ENCODE measurements around the gene RABGEF1.
"Not testable (repeated sequence)": the region's sequence is repeated elsewhere in the genome, so short reads cannot be mapped to it uniquely, and the experiment has no call there.

The RABGEF1 gene

DNA sequence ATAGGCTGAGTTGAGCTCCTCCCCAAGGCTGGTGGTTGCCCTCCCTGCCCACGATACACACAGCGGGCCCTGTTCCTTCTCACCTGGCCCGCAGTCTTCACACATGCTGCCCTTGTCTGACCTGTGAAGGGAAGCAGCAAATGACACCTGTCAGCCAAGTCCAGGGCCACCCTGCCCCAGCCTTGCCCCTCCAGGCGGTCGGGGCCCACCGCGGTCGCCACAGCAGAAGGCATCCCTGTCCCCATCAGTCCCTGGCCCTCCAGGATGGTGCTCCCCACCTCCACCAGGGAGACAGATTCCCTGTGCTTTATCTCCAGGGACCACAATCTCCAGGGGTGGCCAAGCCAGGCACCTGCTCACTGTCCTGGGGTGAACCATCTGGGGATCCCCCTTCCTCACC is 99.3 kb downstream of the RABGEF1 start:
- DNase-seq (ENCODE audit: low read depth) = no peak
- in situ Hi-C loops (cut with HindIII; ENCODE audit: low sequenced_read_pairs) = no loop called here
- no peak overlapping the region for H3K4me3 ChIP-seq (ENCODE audit: low read depth, low read length)
- TF ChIP-seq CTCF (IDR thresholded peaks at IDR 0.05; ENCODE audit: low read depth, low read length, missing control alignments) = no peak

- H3K4me3 ChIP-seq (ENCODE audit: low read depth, low read length) = no peak overlapping the region
- in situ Hi-C loops (cut with HindIII; ENCODE audit: low sequenced_read_pairs) = no loop called here
- TF ChIP-seq CTCF (IDR thresholded peaks at IDR 0.05; ENCODE audit: low read depth, low read length, missing control alignments) = no peak
- DNase-seq (ENCODE audit: low read depth) = no peak
Observed at GRCh38 chr7:66840316-66840715, 99.8 kb downstream of the RABGEF1 start.

- no peak for DNase-seq (ENCODE audit: low read depth)
- H3K4me3 ChIP-seq (ENCODE audit: low read depth, low read length) = no peak overlapping the region
- no peak for TF ChIP-seq CTCF (IDR thresholded peaks at IDR 0.05; ENCODE audit: low read depth, low read length, missing control alignments)
- in situ Hi-C loops (cut with HindIII; ENCODE audit: low sequenced_read_pairs) = no loop called here
Observed at GRCh38 chr7:66841898-66842297, 101.4 kb downstream of the RABGEF1 start.

DNA sequence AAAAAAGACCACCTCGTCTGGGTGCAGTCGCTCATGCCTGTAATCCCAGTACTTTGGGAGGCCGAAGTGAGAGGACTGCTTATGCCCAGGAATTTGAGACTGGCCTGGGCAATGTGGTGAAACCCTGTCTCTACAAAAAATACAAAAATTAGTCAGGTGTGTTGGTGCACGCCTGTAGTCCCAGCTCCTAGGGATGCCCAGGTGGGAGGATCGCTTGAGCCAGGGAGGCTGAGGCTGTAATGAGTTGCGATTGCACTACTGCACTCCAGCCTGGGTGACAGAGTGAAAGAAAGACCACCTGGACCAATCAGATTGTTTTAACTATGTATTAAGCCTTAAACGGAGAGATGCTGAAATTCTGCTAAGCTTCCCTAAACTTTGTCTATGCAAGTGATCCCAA is 103.0 kb downstream of the RABGEF1 start:
- in situ Hi-C loops (cut with HindIII; ENCODE audit: low sequenced_read_pairs); DNase-seq (ENCODE audit: low read depth); H3K4me3 ChIP-seq (ENCODE audit: low read depth, low read length): not testable (repeated sequence)

- peak; percentile 96 for DNase-seq (ENCODE audit: low read depth)
- in situ Hi-C loops (cut with HindIII; ENCODE audit: low sequenced_read_pairs) = no loop called here
- peak overlapping the region; percentile 83 for H3K4me3 ChIP-seq (ENCODE audit: low read depth, low read length)
- TF ChIP-seq CTCF (IDR thresholded peaks at IDR 0.05; ENCODE audit: low read depth, low read length, missing control alignments) = peak; percentile 25
Observed at GRCh38 chr7:66844552-66845378, 104.2 kb downstream of the RABGEF1 start.

GRCh38 chr7:66845379-66846095 is 105.0 kb downstream of the RABGEF1 start:
- in situ Hi-C loops (cut with HindIII; ENCODE audit: low sequenced_read_pairs) = no loop called here
- DNase-seq (ENCODE audit: low read depth) = no peak
- peak overlapping the region; percentile 83 for H3K4me3 ChIP-seq (ENCODE audit: low read depth, low read length)
- TF ChIP-seq CTCF (IDR thresholded peaks at IDR 0.05; ENCODE audit: low read depth, low read length, missing control alignments) = no peak

DNA sequence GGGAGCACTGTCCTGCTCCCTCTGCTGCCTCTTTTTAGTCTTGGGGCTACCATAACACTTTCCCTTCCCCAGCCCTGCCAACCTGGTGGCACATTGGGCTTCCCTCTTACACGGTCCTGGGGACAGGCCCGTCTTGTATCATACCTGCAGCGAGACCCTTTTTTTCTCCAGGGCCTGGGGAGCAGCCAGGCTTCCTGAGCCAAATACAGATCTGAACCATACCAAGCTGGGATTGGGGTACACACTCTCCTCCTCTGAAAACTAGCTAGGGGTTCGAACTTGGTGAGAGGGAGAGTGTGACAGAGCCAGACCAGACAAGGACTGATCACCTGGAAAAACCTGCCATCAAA is 105.5 kb downstream of the RABGEF1 start:
- in situ Hi-C loops (cut with HindIII; ENCODE audit: low sequenced_read_pairs) = not testable (repeated sequence)

GRCh38 chr7:66847523-66847855 is 107.0 kb downstream of the RABGEF1 start:
- DNase-seq (ENCODE audit: low read depth); H3K4me3 ChIP-seq (ENCODE audit: low read depth, low read length); in situ Hi-C loops (cut with HindIII; ENCODE audit: low sequenced_read_pairs): not testable (repeated sequence)

More for the DNA sequence above, 105.5 kb downstream of the RABGEF1 start:
- not testable (repeated sequence) for H3K4me3 ChIP-seq (ENCODE audit: low read depth, low read length); DNase-seq (ENCODE audit: low read depth)

Measured in astrocyte of the cerebellum (primary cell).